AG08395 (cell line): Measurements from ENCODE around the gene CCL3.
"Not testable (repeated sequence)": the region's sequence is repeated elsewhere in the genome, so short reads cannot be mapped to it uniquely, and the experiment has no call there.

Experiments
- DNase-seq: peaks from one replicate; pipeline ENCODE4 v3.0.0; 2012; ENCODE audit warnings: mixed read lengths, low spot score

Gene CCL3

DNA sequence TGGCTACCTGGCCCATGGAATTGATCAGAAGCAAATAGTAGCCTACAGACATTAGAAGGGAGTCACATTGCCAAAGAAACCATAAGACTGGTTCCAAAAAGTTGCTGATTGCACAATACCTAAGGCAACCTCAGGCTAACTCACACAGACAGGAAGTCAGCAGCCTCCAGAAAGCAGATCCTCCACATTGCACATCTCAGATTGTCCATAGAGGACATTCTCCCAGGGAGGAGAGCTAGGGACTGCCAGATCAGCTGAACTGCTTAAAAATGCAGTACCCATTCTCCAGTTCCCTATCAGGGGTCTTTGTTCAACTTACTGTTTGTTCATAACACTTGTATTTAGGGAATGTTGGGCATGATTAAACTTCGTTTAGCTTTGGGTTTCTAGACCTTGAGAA, 4.2 kb downstream of the CCL3 start:
- no peak for DNase-seq

DNA sequence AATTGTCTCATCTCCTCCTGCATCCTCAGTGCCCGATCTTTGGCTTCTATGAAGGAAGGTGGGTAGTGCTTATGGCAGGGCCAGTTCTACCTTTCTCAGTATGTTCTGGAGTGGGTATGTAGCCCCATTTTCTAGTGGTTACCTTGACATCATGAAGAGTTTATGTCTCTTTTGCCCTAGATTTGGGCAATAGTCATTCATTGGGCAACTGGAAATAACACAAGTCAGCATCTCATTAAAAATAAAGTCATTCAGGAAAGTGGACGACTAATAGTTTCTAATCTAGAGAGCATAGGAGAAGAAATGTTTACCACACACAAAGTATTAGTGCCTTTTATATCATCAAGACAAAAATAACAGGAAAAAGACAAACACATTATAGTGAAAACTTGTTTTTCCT, 6.3 kb downstream of the CCL3 start:
- DNase-seq = not testable (repeated sequence)

DNA sequence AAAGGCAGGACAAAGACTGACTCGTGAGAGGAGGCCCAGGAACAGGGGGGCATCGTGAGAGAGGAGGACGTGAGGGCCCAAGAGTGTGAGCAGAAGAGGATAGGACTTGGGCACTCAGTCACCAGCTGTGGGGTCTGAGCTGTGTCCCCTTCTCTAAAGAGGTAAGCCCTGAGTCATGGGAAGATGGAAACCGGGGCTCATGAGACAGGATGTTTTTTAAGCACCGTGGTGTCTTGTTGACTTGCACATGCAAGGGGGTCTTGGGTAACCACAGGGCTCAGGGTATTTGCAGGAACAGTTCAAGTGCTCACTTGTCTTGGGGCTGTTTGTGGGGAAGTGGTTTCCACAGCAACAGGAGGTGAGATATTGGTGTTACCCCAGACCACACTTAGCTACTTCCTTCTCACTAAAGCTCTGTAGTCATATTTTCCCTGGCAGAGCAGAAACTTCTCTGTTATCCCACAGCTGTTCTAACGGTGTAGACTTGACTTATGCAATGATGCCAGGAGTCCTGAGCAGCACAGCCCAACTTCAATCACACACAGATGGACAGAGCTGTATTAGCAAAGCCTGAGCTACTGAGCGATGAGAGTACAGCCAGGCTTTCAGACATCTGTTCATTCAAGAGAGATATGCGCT, 7.3 kb downstream of the CCL3 start:
- DNase-seq = not testable (repeated sequence)

DNA sequence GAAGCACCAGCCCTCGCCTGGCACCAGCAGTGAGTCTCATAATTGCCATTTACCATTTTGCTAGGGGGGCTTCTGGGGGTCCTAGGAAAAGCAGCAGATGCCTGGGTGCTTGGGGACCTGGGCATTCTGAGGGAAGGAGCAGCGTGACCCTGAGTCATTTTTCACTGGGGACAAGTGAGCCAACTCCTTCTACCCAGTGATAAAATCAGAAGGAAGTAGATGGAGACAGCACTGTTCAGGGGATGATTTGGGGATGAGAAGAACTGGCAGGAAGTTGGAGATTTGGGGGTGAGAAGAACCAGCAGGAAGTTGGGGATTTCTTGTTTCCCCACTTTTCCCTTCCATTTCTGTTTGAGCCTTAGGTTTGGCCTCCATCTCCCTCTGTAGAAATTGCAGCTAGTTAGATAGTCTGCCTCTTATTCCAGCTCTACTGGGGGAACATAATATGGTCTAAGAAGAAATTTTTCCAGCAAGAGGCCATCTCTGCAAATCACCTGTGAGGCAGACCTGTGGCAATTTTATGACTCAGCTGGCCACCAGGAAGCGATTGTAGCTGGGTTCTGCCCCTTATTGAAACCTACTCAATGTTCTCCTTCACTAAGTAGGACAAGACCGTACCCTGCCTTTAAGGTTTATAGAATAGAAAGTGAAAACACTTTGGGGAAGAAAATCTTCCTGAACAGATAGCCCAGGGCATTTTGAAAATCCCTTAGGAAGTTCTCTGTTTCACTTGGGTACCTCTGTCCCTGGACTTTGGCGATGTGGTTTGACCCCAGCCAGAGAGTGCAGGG, 8.1 kb downstream of the CCL3 start:
- DNase-seq = not testable (repeated sequence)

- no peak for DNase-seq
Observed at GRCh38 chr17:36074365-36074764, 15.6 kb downstream of the CCL3 start.

DNA sequence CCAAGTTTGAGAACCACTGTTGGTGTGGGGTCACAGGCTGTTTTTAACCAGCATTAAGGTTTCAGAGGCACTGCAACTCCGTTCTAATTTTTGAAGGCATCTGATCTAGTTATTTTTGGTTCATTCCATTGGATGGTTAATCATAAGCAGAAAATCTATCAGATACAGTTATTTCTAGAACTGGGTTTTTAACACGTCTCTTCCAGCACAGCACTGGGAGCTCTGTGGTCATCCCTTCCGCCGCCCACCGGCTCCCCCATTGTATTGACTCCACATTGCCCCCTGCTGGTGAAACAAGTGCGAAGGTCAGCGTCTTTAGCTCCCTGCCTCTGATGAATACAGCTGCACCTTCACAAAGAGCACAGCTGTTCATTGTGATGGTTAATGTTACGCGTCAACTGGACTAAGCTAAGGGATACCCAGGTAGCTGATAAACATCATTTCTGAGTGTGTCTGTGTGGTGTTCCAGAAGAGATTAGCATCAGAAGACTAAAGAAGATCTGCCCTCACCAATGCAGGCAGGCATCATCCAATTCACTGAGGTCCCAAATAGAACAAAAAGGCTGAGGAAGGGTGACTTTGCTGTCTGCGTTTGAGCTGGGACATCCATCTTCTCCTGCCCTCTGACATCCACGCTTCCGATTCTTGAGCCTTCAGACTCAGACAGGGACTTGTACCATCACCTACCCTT, 17.4 kb downstream of the CCL3 start:
- DNase-seq = peak; percentile 29

- DNase-seq = no peak
Observed at GRCh38 chr17:36071751-36072150, 18.2 kb downstream of the CCL3 start.

GRCh38 chr17:36070427-36070826, 19.5 kb downstream of the CCL3 start:
- no peak for DNase-seq

DNA sequence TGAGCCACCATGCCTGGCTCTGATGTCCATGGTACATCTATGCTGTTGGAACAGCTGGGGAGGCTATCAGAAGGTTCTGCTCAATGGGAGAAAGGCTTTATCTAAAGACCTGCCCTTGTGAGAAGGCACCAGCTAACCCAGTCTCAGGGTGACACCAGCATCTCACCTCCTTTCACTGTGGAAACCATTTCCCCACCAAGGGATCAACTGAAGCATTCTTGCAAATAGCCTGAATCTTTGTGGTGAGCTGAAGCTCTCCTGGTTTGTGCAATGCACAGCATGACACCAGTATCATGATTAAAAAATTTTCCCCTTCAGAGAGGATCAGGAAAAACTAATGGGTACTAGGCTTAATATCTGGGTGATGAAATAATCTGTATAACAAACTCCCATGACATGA, 20.8 kb downstream of the CCL3 start:
- no peak for DNase-seq

GRCh38 chr17:36068524-36068923, 21.4 kb downstream of the CCL3 start:
- no peak for DNase-seq

DNA sequence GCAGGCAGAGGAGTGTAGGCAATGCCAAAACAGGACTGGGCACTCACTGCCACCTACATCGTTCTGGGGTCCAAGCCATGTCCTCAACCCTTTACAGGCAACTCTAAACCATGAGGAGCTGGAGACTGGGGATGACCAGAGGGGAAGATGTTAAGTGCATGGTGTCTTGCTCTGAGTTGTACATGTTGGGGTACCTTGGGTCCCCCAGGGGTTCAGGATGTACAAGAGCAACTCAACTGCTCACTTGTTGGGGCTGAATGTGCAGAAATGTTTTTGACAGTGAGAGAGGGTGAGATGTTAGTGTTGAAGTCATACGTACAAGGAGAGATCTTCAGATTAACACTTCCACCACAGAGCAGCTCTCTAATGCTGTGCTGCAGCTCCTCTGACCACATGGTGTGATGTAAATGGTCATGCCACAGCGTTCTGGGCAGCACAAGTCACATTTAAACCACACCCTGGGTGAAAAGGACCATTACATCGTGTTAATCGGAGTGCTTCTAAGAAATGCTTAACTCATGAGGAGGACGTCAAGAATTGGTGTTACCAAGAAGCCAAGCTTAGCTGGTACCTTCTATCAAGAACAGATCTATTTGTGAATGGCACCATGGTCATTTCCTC, 23.5 kb downstream of the CCL3 start:
- no peak for DNase-seq

GRCh38 chr17:36063786-36064541, 26.0 kb downstream of the CCL3 start, which contains the start of gene CCL18:
TSS of gene CCL18 (plus strand) at chr17:36064272. CDS start at chr17:36064343, 71 bp downstream.
- DNase-seq = no peak

GRCh38 chr17:36060816-36061215, 29.1 kb downstream of the CCL3 start:
- DNase-seq = no peak

- DNase-seq = no peak
Observed at GRCh38 chr17:36059406-36059805, 30.5 kb downstream of the CCL3 start.

DNA sequence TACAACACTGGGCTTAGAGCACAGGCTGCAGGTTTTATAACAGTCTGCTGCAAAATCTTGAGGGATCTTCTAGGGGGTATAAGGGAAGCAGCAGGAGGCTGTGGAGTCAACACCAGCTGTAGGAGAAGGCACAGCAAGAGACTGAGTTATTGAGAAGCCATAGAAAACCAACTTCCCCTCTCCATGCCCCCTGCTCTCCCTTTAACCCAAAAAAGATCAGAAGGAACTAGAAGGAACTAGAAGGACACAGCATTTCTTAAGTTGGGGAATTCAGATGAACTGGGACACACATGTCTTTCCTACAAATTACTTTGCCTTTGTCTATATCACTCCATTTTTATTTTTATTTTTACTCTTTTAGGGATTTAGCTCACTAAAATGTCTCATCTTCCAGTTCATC, 32.0 kb downstream of the CCL3 start:
- no peak for DNase-seq

GRCh38 chr17:36055921-36056520, 33.9 kb downstream of the CCL3 start:
- no peak for DNase-seq

- DNase-seq = no peak
Observed at GRCh38 chr17:36055171-36055570, 34.8 kb downstream of the CCL3 start.

GRCh38 chr17:36049643-36050042, 40.3 kb downstream of the CCL3 start:
- no peak for DNase-seq

DNA sequence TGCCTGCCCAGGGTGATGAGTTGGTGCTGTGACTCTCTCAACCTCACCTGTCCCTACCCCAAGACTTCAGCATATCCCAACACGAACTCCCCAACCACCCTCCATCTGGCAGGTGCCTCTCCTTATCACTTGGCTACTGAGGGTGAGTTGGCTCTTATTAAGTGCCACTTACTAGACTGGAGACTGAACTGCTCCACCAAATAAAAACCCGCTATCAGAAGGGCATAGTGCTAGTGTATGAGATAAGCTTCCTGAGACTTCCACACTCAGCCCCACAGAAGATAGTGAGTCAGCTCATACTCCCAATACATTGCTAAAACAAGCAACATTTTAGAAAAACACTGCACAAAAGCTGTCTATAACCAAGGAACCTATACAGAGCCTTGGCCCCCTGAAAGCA, 41.9 kb downstream of the CCL3 start:
- no peak for DNase-seq
